ENCODE data around the gene PTEN. TPM values are rescaled to one million over a fixed set of nuclear protein-coding genes. Genes with fewer than 3 reads are reported as not detected.

PTEN gene
- total RNA-seq, 1 donor from 2014 or later = 64.9 TPM

- H3K27ac Mint-ChIP-seq = no peak overlapping the region
- Histone ChIP-seq H3F3A (ENCODE audit: low read depth) (peaks cover 19% of the 10 kb centered on the region), H3K27me3 (no peaks in the 10 kb centered on the region), H3K36me3 (no peaks in the 10 kb centered on the region), H3K4me3 (no peak overlapping the region), H3K4me2 (no peak overlapping the region), H3K9me3 (ENCODE audit: low read depth) (no peaks in the 10 kb centered on the region), H3K4me1 (peaks cover 26% of the 10 kb centered on the region), H3K27ac (no peak overlapping the region), H4K20me1 (ENCODE audit: low read depth) (no peaks in the 10 kb centered on the region), H3K9ac (no peak overlapping the region), H3K79me2 (ENCODE audit: low read depth) (no peaks in the 10 kb centered on the region), H2AFZ (replicated peaks) (no peak overlapping the region)
- H3K4me1 Mint-ChIP-seq = peaks cover 5% of the 10 kb centered on the region
- no peaks in the 10 kb centered on the region for H3K9me3 Mint-ChIP-seq
- H3K36me3 Mint-ChIP-seq = no peaks in the 10 kb centered on the region
- H3K4me3 Mint-ChIP-seq = no peak overlapping the region
- H3K27me3 Mint-ChIP-seq (ENCODE audit: insufficient read depth, low read depth) = peaks cover 2% of the 10 kb centered on the region
- no peak for DNase-seq (ENCODE audit: low spot score)
- TF ChIP-seq EZH2 (IDR thresholded peaks at IDR 0.05) (no peak), EZH2phosphoT487 (IDR thresholded peaks at IDR 0.05) (no peak), CTCF (IDR thresholded peaks at IDR 0.05) (no peak)
Observed at GRCh38 chr10:87978166-87978565, 114.7 kb downstream of the PTEN start.

GRCh38 chr10:87979847-87980246, 116.4 kb downstream of the PTEN start:
- Mint-ChIP-seq H3K4me3 (no peak overlapping the region), H3K27ac (no peak overlapping the region), H3K36me3 (no peaks in the 10 kb centered on the region), H3K27me3 (ENCODE audit: insufficient read depth, low read depth) (peaks cover 2% of the 10 kb centered on the region), H3K9me3 (peaks cover 2% of the 10 kb centered on the region), H3K4me1 (peaks cover 3% of the 10 kb centered on the region)
- Histone ChIP-seq H3F3A (ENCODE audit: low read depth) (peaks cover 12% of the 10 kb centered on the region), H2AFZ (replicated peaks) (no peak overlapping the region), H3K36me3 (no peaks in the 10 kb centered on the region), H3K4me1 (peaks cover 9% of the 10 kb centered on the region), H4K20me1 (ENCODE audit: low read depth) (no peaks in the 10 kb centered on the region), H3K4me2 (no peak overlapping the region), H3K79me2 (ENCODE audit: low read depth) (no peaks in the 10 kb centered on the region), H3K9ac (no peak overlapping the region), H3K9me3 (ENCODE audit: low read depth) (no peaks in the 10 kb centered on the region), H3K27me3 (no peaks in the 10 kb centered on the region), H3K4me3 (no peak overlapping the region), H3K27ac (no peak overlapping the region)
- no peak for DNase-seq (ENCODE audit: low spot score)
- TF ChIP-seq CTCF (IDR thresholded peaks at IDR 0.05) = no peak
- TF ChIP-seq EZH2 (IDR thresholded peaks at IDR 0.05) = no peak
- no peak for TF ChIP-seq EZH2phosphoT487 (IDR thresholded peaks at IDR 0.05)

- Mint-ChIP-seq H3K27ac (no peak overlapping the region), H3K9me3 (peaks cover 2% of the 10 kb centered on the region), H3K4me1 (no peaks in the 10 kb centered on the region), H3K36me3 (no peaks in the 10 kb centered on the region), H3K27me3 (ENCODE audit: insufficient read depth, low read depth) (peaks cover 2% of the 10 kb centered on the region), H3K4me3 (no peak overlapping the region)
- H3K27me3 ChIP-seq = no peaks in the 10 kb centered on the region
- no peak for DNase-seq (ENCODE audit: low spot score)
- no peak overlapping the region for H3K27ac ChIP-seq
- no peak overlapping the region for H3K4me3 ChIP-seq
- TF ChIP-seq CTCF (IDR thresholded peaks at IDR 0.05) = no peak
- TF ChIP-seq EZH2 (IDR thresholded peaks at IDR 0.05) = no peak
- TF ChIP-seq EZH2phosphoT487 (IDR thresholded peaks at IDR 0.05) = no peak
- H3K4me1 ChIP-seq = no peaks in the 10 kb centered on the region
- no peaks in the 10 kb centered on the region for H3F3A ChIP-seq (ENCODE audit: low read depth)
- H3K9ac ChIP-seq = no peak overlapping the region
- H4K20me1 ChIP-seq (ENCODE audit: low read depth) = no peaks in the 10 kb centered on the region
- no peak overlapping the region for H2AFZ ChIP-seq (replicated peaks)
- no peaks in the 10 kb centered on the region for H3K9me3 ChIP-seq (ENCODE audit: low read depth)
- no peak overlapping the region for H3K4me2 ChIP-seq
- H3K36me3 ChIP-seq = no peaks in the 10 kb centered on the region
- no peaks in the 10 kb centered on the region for H3K79me2 ChIP-seq (ENCODE audit: low read depth)
Observed at GRCh38 chr10:87983716-87984115, 120.3 kb downstream of the PTEN start.
